ENCODE results near the gene DLGAP1. TPM values are rescaled to one million over a fixed set of nuclear protein-coding genes. Genes with fewer than 3 reads are reported as not detected.

DLGAP1 gene
- total and polyA plus RNA-seq, 2 experiments from 2014 or later: 3.1 to 6.5 TPM

- 84% methylated on average over 4 of the region's 4 CpGs for WGBS (ENCODE audit: low lambda C conversion rate, missing lambda C conversion rate)
- Histone ChIP-seq H2AFZ (no peak overlapping the region), H4K20me1 (ENCODE audit: insufficient read depth, poor library complexity, severe bottlenecking) (no peaks in the 10 kb centered on the region), H3K27ac (no peak overlapping the region), H3K4me2 (no peak overlapping the region), H3K27me3 (no peaks in the 10 kb centered on the region), H3K4me1 (ENCODE audit: insufficient read depth) (no peaks in the 10 kb centered on the region), H3K9me2 (replicated peaks; ENCODE audit: insufficient read depth) (no peaks in the 10 kb centered on the region), H3K4me3 (no peak overlapping the region), H3K9me3 (ENCODE audit: low read depth) (no peaks in the 10 kb centered on the region), H3K79me2 (no peaks in the 10 kb centered on the region), H3K36me3 (replicated peaks; ENCODE audit: insufficient read depth, low read depth) (no peaks in the 10 kb centered on the region)
- TF ChIP-seq EZH2 (IDR thresholded peaks at IDR 0.05; ENCODE audit: borderline replicate concordance) (no peak), EZH2phosphoT487 (IDR thresholded peaks at IDR 0.05; ENCODE audit: low read depth, severe bottlenecking, unreplicated experiment) (no peak), CTCF (IDR thresholded peaks at IDR 0.05; ENCODE audit: poor library complexity) (no peak)
- no peak for DNase-seq (ENCODE audit: low spot score)
These were observed 556.1 kb downstream of the DLGAP1 start for GRCh38 chr18:3898861-3899613.

- H3K4me3 ChIP-seq: no peak overlapping the region
These were observed 563.0 kb downstream of the DLGAP1 start for GRCh38 chr18:3892152-3892551.

GRCh38 chr18:3891245-3891644, 563.9 kb downstream of the DLGAP1 start:
- Histone ChIP-seq H3K4me2 (no peak overlapping the region), H3K4me3 (no peak overlapping the region), H3K79me2 (no peaks in the 10 kb centered on the region), H4K20me1 (ENCODE audit: insufficient read depth, poor library complexity, severe bottlenecking) (no peaks in the 10 kb centered on the region), H3K36me3 (replicated peaks; ENCODE audit: insufficient read depth, low read depth) (no peaks in the 10 kb centered on the region), H3K9me3 (ENCODE audit: low read depth) (no peaks in the 10 kb centered on the region), H3K4me1 (ENCODE audit: insufficient read depth) (no peaks in the 10 kb centered on the region), H3K27ac (no peak overlapping the region), H2AFZ (no peak overlapping the region), H3K9me2 (replicated peaks; ENCODE audit: insufficient read depth) (no peaks in the 10 kb centered on the region), H3K27me3 (no peaks in the 10 kb centered on the region)
- no peak for DNase-seq (ENCODE audit: low spot score)
- TF ChIP-seq EZH2phosphoT487 (IDR thresholded peaks at IDR 0.05; ENCODE audit: low read depth, severe bottlenecking, unreplicated experiment) (no peak), EZH2 (IDR thresholded peaks at IDR 0.05; ENCODE audit: borderline replicate concordance) (no peak), CTCF (IDR thresholded peaks at IDR 0.05; ENCODE audit: poor library complexity) (no peak)
- WGBS (ENCODE audit: low lambda C conversion rate, missing lambda C conversion rate): 91% methylated on average over 3 of the region's 3 CpGs

More at GRCh38 chr18:3892152-3892551, 563.0 kb downstream of the DLGAP1 start:
- H3K79me2 ChIP-seq: no peaks in the 10 kb centered on the region
- H3K9me2 ChIP-seq (replicated peaks; ENCODE audit: insufficient read depth): no peaks in the 10 kb centered on the region
- no peak overlapping the region for H3K4me2 ChIP-seq
- H2AFZ ChIP-seq: no peak overlapping the region
- no peaks in the 10 kb centered on the region for H3K27me3 ChIP-seq
- H4K20me1 ChIP-seq (ENCODE audit: insufficient read depth, poor library complexity, severe bottlenecking): no peaks in the 10 kb centered on the region
- H3K36me3 ChIP-seq (replicated peaks; ENCODE audit: insufficient read depth, low read depth): no peaks in the 10 kb centered on the region
- no peak for TF ChIP-seq EZH2 (IDR thresholded peaks at IDR 0.05; ENCODE audit: borderline replicate concordance)
- TF ChIP-seq CTCF (IDR thresholded peaks at IDR 0.05; ENCODE audit: poor library complexity): no peak
- no peak for TF ChIP-seq EZH2phosphoT487 (IDR thresholded peaks at IDR 0.05; ENCODE audit: low read depth, severe bottlenecking, unreplicated experiment)
- no peaks in the 10 kb centered on the region for H3K9me3 ChIP-seq (ENCODE audit: low read depth)
- DNase-seq (ENCODE audit: low spot score): no peak
- 52% methylated on average over 2 of the region's 2 CpGs for WGBS (ENCODE audit: low lambda C conversion rate, missing lambda C conversion rate)
- H3K4me1 ChIP-seq (ENCODE audit: insufficient read depth): no peaks in the 10 kb centered on the region
- no peak overlapping the region for H3K27ac ChIP-seq
